Left kidney (tissue), 2 donors: ENCODE measurements around the gene MESP2. TPM values are rescaled to one million over a fixed set of nuclear protein-coding genes. Genes with fewer than 3 reads are reported as not detected.

Experiments
- DNase-seq: peaks from one replicate; pipeline ENCODE4 v3.0.0-alpha.2; 2013
- polyA plus RNA-seq: library from polyadenylated mRNA; unstranded; fragments of 120-200 nt; gene quantifications from one replicate; pipeline ENCODE4 v1.2.1, GENCODE V29; 2013; ENCODE audit not compliant: insufficient read length

The MESP2 gene
- polyA plus RNA-seq, 1 donor: 0.45 TPM

DNA sequence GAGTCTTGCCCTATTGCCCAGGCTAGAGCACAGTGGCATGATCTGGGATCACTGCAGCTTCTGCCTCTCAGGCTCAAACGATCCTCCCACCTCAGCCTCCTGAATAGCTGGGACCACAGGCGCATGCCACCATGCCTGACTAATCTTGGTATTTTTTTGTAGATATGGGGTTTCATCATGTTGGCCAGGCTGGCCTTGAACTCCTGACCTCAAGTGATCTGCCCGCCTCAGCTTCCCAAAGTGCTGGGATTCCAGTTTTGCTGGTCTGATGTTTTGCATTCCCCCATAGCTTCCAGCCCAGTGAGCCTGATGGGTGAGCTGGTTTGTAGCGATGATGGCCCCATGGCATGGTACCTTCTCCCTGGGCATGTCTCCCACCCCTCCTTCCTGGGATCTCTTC lies 20.4 kb upstream of the MESP2 start:
- DNase-seq: no peak

DNA sequence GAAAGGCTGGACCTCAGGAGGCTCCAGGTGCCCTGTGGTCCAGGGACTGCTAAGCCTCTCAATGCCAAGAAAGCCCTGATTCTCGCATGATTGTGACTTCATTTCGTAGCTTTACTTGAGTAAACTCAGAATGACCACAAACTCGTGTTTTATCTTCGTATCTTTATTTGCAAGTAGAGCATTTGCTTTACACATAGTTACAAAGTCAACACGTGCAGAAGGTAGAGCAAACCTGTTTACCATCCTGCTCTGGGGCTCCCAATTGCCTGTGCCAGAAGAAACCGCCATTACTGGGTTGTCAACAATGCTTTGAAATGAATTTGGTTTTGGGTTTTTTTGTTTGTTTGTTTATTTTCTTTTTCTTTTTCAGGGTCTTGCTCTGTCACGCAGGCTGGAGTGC lies 19.2 kb upstream of the MESP2 start:
- no peak for DNase-seq

GRCh38 chr15:89758283-89758682 lies 17.8 kb upstream of the MESP2 start:
- no peak for DNase-seq

DNA sequence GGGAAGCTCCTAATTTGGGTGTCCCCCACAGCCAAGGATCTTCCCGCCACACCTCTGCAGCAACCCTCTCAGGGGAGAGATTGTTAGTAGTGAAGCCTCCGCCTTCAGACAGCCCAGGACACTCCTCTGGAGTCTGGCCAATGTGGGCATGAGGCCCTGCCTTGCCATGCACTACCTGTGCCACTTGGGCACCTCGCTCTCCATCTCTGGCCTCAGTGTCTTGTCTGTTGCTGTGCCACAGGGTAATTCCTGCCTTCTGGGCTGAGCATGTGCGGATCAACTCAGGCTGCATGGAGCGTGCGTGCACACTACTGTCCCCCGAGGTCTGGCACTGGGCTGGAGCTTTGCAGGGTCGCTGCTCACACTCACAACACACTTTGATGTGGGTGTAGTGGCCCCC lies 17.2 kb upstream of the MESP2 start:
- no peak for DNase-seq

DNA sequence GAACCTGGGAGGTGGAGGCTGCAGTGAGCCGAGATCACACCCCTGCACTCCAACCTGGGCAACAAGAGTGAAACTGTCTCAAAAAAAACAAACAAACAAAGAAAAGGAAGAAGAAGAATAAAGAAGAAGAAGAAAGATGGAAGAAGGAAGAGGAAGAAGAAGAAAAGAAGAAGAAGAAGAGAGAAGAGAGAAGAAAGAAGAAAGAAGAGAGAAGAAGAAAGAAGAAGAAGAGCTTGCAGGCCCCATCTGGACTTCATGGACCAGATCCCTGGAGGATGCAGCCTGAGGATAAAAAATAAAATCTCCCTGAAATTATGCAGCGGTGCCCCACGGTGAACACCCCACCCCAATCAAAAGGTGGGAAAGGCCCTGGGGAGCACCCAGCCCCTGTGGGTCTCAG lies 16.3 kb upstream of the MESP2 start:
- DNase-seq: no peak

- DNase-seq: peak; percentile 68
Measured at GRCh38 chr15:89760303-89761008, 15.7 kb upstream of the MESP2 start.

DNA sequence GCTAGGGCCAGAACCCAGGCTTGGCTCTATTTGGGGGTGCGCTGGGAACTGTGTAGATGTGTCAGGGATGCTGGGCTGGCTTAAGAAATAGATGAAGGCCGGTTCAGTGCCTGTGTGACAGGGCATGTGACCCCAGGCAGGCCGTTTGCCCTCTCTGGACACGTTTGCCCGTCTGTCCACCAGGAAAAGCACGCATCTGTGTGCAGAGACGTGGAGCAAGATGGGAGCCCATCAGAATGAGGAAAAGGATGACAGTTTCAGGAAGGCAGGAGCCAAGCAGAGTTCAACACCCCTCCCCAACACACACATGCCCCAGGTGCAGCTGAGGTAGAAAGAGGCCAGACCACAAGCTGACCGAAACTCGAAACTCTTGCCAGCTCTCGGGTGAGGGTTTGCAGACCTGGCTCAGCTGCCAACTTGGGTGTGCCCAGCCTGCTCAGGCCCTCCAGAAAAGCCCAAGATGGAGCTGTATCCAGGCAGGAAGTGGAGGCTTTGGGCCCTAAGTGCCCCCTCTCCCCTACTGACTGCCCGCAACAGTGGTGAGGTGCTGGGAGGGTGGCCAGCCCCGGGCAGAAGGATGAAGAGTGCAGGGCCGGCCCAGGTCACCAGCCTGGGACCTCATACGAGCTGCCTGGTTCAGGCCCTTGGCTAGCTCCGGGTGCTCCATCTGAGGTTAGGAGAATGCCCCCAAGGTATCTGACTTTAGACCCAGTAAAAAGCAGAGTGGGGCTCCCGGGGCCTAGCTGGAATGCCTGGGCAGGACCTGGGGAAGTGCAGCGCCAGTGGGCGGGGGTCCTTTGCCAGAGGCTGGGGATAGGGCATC lies 14.9 kb upstream of the MESP2 start:
- no peak for DNase-seq

- no peak for DNase-seq
Measured at GRCh38 chr15:89761929-89762328, 14.2 kb upstream of the MESP2 start.

GRCh38 chr15:89765694-89766093 lies 10.4 kb upstream of the MESP2 start:
- no peak for DNase-seq

- DNase-seq: no peak
Measured at GRCh38 chr15:89766357-89767311, 9.5 kb upstream of the MESP2 start.

- no peak for DNase-seq
Measured at GRCh38 chr15:89767411-89767915, 8.7 kb upstream of the MESP2 start.

DNA sequence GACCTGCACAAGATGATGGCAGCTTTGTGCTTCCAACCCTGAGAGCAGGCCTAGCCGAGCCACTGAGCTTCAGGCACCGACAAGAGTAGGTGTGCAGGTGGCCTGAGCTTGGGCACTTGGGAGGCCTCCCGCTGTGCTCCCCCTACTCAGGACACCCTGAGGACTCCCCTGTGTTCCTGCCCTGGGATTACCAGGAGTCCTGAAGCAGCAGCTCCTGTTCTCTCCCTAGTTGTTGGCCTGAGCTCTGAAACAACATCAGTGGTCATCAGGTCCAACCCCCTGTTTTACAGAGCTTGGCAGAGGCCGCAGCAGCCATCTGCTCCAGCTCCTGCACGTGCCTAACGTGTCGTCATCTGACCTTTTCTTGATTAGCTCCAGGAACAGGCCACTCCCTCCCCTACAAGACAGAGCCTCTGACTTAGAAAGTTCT lies 8.0 kb upstream of the MESP2 start:
- no peak for DNase-seq

- DNase-seq: no peak
Measured at GRCh38 chr15:89769366-89769765, 6.8 kb upstream of the MESP2 start.

- no peak for DNase-seq
Measured at GRCh38 chr15:89770041-89770440, 6.1 kb upstream of the MESP2 start.

GRCh38 chr15:89772932-89773583 lies 3.1 kb upstream of the MESP2 start:
- DNase-seq: no peak

DNA sequence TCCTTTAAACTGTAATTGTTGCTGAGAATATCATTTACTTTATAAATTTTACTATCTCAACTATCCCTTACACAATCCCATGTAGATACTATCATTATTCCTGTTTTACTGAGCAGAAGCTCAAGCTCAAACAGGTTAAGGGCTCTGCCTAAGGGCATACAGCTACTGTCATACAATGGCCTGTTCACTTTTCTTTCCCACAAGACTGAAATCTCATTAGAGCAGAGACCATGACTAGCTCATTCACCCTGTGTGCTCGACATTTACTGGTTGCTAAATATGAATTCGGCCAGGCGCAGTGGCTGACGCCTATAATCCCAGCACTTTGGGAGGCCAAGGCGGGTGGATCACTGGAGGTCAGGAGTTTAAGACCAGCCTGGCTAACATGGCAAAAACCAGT lies 1.6 kb upstream of the MESP2 start:
- DNase-seq: no peak

GRCh38 chr15:89775815-89776214 lies 317 bp upstream of the MESP2 start:
- DNase-seq: no peak

- DNase-seq: no peak
Measured at GRCh38 chr15:89777073-89777751, 1.1 kb downstream of the MESP2 start.

DNA sequence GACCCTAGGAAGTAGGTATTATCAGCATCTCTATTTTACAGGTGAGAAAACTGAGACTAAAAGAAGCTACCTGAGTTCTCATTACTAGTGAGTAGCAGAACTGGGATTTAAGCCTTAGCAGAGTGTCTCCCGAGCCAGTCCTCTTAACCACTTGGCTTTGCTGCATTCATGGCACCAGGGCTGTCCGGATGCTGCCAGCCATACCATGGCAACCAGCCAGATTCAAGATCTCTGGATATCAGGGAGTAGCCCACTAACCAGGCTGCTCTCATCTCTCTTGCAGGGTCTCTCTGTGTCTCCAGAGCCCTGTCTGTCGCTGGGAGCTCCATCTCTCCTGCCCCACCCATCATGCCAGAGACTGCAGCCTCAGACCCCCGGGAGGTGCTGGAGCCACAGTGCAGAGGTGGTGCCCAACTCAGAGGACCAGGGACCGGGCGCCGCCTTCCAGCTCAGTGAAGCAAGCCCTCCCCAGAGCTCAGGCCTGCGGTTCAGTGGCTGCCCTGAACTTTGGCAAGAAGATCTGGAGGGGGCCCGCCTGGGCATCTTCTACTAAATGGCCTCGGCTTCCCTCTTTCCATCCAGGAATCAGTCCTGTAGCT lies 1.7 kb downstream of the MESP2 start:
- DNase-seq: no peak

- no peak for DNase-seq
Measured at GRCh38 chr15:89778861-89779260, 2.7 kb downstream of the MESP2 start.

DNA sequence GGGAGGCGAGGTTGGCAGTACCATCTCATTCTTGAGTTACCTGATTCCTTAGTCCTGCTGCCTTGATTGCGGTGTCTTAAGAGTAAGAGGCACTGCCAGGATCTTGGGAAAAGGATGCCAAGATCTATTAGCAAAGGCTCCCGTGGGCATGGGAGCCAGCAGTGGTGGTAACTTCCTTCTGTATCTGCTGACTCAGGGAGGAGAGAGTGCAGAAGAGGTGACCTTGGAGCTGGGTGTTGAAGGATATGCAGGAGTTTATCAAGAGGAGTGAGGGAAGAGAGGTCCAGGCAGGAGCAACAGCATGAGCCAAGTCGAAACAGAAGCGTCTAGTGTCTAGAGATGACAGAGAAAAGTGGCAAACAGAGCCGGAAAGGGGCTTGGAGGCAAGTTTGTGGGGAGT lies 4.5 kb downstream of the MESP2 start:
- DNase-seq: no peak
